K562 (cell line): ENCODE results near the gene TYRO3. TPM values are rescaled to one million over a fixed set of nuclear protein-coding genes. Genes with fewer than 3 reads are reported as not detected.

Source experiments
- ATF1 ChIP-seq, 2 experiments: fragments of 450-650 bp in 1 of 2; IDR thresholded peaks; 2 replicates each; pipeline ENCODE4 v1.6.1; 2016; ENCODE audit warnings: missing compliant biosample characterization in 1 of 2, missing genetic modification characterization in 1 of 2
- CBX3 ChIP-seq, 2 experiments: IDR thresholded peaks; 1 replicate in 1 of 2; 2 replicates in 1 of 2; pipeline ENCODE4 v1.6.1; 2012; ENCODE audit warnings: inconsistent platforms in 2 of 2, low read length in 2 of 2, borderline replicate concordance in 1 of 2, control low read depth in 1 of 2
- DACH1 ChIP-seq: fragments of 450-650 bp; IDR thresholded peaks from 2 replicates; pipeline ENCODE4 v1.6.1; 2018; ENCODE audit not compliant: partially characterized antibody
- MAFF ChIP-seq: IDR thresholded peaks from 2 replicates; pipeline ENCODE4 v1.6.1; 2012; ENCODE audit warnings: low read length, improper control_type of control experiment
- PBX2 ChIP-seq, 2 experiments: IDR thresholded peaks in 1 of 2; conservative IDR thresholded peaks in 1 of 2; 2 replicates each; pipeline ENCODE4 v1.6.1; 2016; ENCODE audit warnings: low read depth in 2 of 2, mild to moderate bottlenecking in 1 of 2, missing compliant biosample characterization in 1 of 2, missing genetic modification characterization in 1 of 2, moderate library complexity in 1 of 2
- RFX7 ChIP-seq: fragments of 250-450 bp; sonication (Bioruptor Pico); IDR thresholded peaks from 2 replicates; pipeline ENCODE4 v1.5.1; 2021; ENCODE audit warnings: mild to moderate bottlenecking
- SMAD2 ChIP-seq: fragments of 150-350 bp; IDR thresholded peaks from 2 replicates; pipeline ENCODE4 v1.6.1; 2014; ENCODE audit warnings: low read depth, mild to moderate bottlenecking, low read length
- SMARCA4 ChIP-seq: fragments of 450-650 bp; IDR thresholded peaks from 2 replicates; pipeline ENCODE4 v1.6.1; 2016
- SNRNP70 ChIP-seq: fragments of 200-400 bp; formaldehyde crosslinking; optimal IDR thresholded peaks from 2 replicates; pipeline ENCODE3; 2017; ENCODE audit warnings: low read depth, low read length
- STAT5B ChIP-seq: fragments of 250-450 bp; sonication (Bioruptor Pico); IDR thresholded peaks from 2 replicates; pipeline ENCODE4 v1.8.0; 2021; ENCODE audit warnings: mild to moderate bottlenecking, inconsistent platforms
- polyA plus RNA-seq, 8 experiments: library from polyadenylated mRNA; depleted of rRNA in 4 of 8; stranded (reverse) in 5 of 8; unstranded in 3 of 8; fragments of >200 nt; fragmentation: Nextera tagmentation in 2 of 8; fragmentation: Illumina TruSeq in 1 of 8; extraction: Ambion mirVana in 2 of 8; extraction: Trizol in 1 of 8; gene quantifications; 2 replicates each; pipeline versions ENCODE4 v1.2.1 to v1.2.3, GENCODE V29; 2011 to 2014; ENCODE audit warnings: inconsistent platforms in 1 of 8, missing spikeins in 1 of 8
- total RNA-seq, 7 experiments: library from RNA; depleted of rRNA in 6 of 7; stranded (reverse); fragments of >200 nt in 6 of 7; fragmentation: Illumina TruSeq in 2 of 7; extraction: Trizol in 2 of 7; gene quantifications; 2 replicates each; pipeline versions ENCODE4 v1.2.1 to v1.2.3, GENCODE V29; 2011 to 2021; ENCODE audit warnings: low replicate concordance in 1 of 7
- TF ChIP-seq, protein P1 (sequence below), 3 experiments: fragments of 200-800 bp in 1 of 3; sonication (Bioruptor generic) in 1 of 3; sonication (generic) in 1 of 3; formaldehyde crosslinking in 1 of 3; IDR thresholded peaks; 2 replicates each; pipeline versions ENCODE4 v1.6.1 to v1.8.0; 2016 to 2022; ENCODE audit warnings: mild to moderate bottlenecking in 2 of 3, missing compliant biosample characterization in 2 of 3, missing genetic modification characterization in 2 of 3, missing genetic modification reagents in 1 of 3
- TF ChIP-seq, protein P2 (sequence below): sonication (generic); formaldehyde crosslinking; IDR thresholded peaks from 2 replicates; pipeline ENCODE4 v1.8.0; 2023; ENCODE audit warnings: mild to moderate bottlenecking, missing genetic modification reagents
- TF ChIP-seq, protein P3 (sequence below): sonication (generic); formaldehyde crosslinking; IDR thresholded peaks from 2 replicates; pipeline ENCODE4 v1.8.1; 2023; ENCODE audit warnings: mild to moderate bottlenecking, missing genetic modification reagents
- TF ChIP-seq, protein P4 (sequence below), 2 experiments: fragments of 450-650 bp in 1 of 2; IDR thresholded peaks; 2 replicates each; pipeline ENCODE4 v1.6.1; 2011 to 2017; ENCODE audit warnings: low read depth in 2 of 2, antibody characterized with exemption in 1 of 2, borderline replicate concordance in 1 of 2, low read length in 1 of 2, mild to moderate bottlenecking in 1 of 2, mixed read lengths in 1 of 2; ENCODE audit not compliant: control insufficient read depth in 1 of 2

The TYRO3 gene
- total and polyA plus RNA-seq, 9 of the 15 experiments (the other 6 are each of a cell fraction or from before 2014, with no cell fraction given), result 2.6 to 39.6 (median 18.6) TPM

GRCh38 chr15:41557673-41558399 is 1.2 kb upstream of the TYRO3 start (continued):
- TF ChIP-seq, protein P1, sequence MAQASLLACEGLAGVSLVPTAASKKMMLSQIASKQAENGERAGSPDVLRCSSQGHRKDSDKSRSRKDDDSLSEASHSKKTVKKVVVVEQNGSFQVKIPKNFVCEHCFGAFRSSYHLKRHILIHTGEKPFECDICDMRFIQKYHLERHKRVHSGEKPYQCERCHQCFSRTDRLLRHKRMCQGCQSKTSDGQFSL (CRISPR knock-in tag; IDR thresholded peaks at IDR 0.05), result no peak
- TF ChIP-seq, protein P1 (tag; IDR thresholded peaks at IDR 0.05), result no peak
- TF ChIP-seq DACH1, result peak; percentile 98
- no peak for TF ChIP-seq SMARCA4
- no peak for TF ChIP-seq STAT5B (CRISPR knock-in tag)
- TF ChIP-seq MAFF, result no peak
- TF ChIP-seq, protein P2, sequence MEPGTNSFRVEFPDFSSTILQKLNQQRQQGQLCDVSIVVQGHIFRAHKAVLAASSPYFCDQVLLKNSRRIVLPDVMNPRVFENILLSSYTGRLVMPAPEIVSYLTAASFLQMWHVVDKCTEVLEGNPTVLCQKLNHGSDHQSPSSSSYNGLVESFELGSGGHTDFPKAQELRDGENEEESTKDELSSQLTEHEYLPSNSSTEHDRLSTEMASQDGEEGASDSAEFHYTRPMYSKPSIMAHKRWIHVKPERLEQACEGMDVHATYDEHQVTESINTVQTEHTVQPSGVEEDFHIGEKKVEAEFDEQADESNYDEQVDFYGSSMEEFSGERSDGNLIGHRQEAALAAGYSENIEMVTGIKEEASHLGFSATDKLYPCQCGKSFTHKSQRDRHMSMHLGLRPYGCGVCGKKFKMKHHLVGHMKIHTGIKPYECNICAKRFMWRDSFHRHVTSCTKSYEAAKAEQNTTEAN (CRISPR knock-in tag), result no peak
- no peak for TF ChIP-seq RFX7 (CRISPR knock-in tag)
- TF ChIP-seq PBX2 (CRISPR knock-in tag; IDR thresholded peaks at IDR 0.05; ENCODE audit: low read depth), result no peak
- no peak for TF ChIP-seq PBX2 (tag; conservative IDR thresholded peaks at IDR 0.05; ENCODE audit: low read depth)
- no peak for TF ChIP-seq CBX3 (IDR thresholded peaks at IDR 0.05; ENCODE audit: borderline replicate concordance in 1 of 2, low read length in 2 of 2)
- TF ChIP-seq SMAD2, result no peak
- no peak for TF ChIP-seq SNRNP70
- TF ChIP-seq ATF1 (CRISPR knock-in tag; IDR thresholded peaks at IDR 0.05), result no peak
- TF ChIP-seq ATF1 (tag; IDR thresholded peaks at IDR 0.05), result no peak
- TF ChIP-seq, protein P3, sequence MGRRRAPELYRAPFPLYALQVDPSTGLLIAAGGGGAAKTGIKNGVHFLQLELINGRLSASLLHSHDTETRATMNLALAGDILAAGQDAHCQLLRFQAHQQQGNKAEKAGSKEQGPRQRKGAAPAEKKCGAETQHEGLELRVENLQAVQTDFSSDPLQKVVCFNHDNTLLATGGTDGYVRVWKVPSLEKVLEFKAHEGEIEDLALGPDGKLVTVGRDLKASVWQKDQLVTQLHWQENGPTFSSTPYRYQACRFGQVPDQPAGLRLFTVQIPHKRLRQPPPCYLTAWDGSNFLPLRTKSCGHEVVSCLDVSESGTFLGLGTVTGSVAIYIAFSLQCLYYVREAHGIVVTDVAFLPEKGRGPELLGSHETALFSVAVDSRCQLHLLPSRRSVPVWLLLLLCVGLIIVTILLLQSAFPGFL (CRISPR knock-in tag), result no peak
- TF ChIP-seq, protein P4, sequence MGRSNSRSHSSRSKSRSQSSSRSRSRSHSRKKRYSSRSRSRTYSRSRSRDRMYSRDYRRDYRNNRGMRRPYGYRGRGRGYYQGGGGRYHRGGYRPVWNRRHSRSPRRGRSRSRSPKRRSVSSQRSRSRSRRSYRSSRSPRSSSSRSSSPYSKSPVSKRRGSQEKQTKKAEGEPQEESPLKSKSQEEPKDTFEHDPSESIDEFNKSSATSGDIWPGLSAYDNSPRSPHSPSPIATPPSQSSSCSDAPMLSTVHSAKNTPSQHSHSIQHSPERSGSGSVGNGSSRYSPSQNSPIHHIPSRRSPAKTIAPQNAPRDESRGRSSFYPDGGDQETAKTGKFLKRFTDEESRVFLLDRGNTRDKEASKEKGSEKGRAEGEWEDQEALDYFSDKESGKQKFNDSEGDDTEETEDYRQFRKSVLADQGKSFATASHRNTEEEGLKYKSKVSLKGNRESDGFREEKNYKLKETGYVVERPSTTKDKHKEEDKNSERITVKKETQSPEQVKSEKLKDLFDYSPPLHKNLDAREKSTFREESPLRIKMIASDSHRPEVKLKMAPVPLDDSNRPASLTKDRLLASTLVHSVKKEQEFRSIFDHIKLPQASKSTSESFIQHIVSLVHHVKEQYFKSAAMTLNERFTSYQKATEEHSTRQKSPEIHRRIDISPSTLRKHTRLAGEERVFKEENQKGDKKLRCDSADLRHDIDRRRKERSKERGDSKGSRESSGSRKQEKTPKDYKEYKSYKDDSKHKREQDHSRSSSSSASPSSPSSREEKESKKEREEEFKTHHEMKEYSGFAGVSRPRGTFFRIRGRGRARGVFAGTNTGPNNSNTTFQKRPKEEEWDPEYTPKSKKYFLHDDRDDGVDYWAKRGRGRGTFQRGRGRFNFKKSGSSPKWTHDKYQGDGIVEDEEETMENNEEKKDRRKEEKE (IDR thresholded peaks at IDR 0.05; ENCODE audit: borderline replicate concordance in 1 of 2, control insufficient read depth in 1 of 2, low read depth in 2 of 2, low read length in 1 of 2), result no peak
